HG02885 (cell line): ENCODE results near the gene CTNNA3.

Experiments
- ATAC-seq: cut with Tn5 transposase; IDR thresholded peaks from one replicate; pipeline ENCODE4 v1.9.1; 2021; ENCODE audit warnings: mild to moderate bottlenecking; ENCODE audit not compliant: unreplicated experiment, poor library complexity

The CTNNA3 gene

DNA sequence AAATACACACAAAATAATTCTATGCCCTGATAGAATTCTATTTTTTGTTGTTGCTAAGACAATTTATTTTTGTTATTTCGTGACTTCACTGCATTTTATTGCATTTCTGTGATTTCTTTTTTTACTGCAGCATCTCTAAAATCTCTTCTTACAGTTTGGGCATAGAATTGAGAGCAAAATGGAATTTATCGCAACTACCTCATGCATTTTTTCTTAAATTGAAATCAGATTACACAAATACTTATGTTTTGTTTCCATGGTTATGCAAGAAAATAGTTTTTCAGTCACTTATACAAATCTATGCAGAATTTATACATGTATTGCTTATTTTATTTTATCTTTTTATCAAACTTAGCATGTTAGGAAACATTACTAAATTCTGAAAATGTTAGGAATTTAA, 1552.0 kb downstream of the CTNNA3 start:
- ATAC-seq = no peak

DNA sequence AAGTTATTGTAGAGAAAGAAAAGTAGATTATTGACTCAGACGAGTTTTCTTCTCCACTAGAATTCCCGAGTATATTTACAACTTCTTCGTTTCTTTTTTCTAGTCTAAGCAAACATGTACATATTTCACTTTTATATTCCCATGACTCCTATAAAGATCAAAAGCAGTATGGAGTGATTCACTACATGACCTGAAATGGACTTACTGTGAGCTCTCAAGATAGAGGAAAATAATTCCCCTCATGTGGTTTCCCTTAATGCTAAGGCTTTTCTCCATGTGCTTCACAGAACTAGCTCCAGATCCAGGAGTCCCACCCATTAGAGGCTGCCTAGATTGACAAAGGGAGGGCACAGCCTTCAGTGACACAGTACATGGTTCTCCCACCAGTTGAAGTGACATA, 1593.2 kb downstream of the CTNNA3 start:
- no peak for ATAC-seq

DNA sequence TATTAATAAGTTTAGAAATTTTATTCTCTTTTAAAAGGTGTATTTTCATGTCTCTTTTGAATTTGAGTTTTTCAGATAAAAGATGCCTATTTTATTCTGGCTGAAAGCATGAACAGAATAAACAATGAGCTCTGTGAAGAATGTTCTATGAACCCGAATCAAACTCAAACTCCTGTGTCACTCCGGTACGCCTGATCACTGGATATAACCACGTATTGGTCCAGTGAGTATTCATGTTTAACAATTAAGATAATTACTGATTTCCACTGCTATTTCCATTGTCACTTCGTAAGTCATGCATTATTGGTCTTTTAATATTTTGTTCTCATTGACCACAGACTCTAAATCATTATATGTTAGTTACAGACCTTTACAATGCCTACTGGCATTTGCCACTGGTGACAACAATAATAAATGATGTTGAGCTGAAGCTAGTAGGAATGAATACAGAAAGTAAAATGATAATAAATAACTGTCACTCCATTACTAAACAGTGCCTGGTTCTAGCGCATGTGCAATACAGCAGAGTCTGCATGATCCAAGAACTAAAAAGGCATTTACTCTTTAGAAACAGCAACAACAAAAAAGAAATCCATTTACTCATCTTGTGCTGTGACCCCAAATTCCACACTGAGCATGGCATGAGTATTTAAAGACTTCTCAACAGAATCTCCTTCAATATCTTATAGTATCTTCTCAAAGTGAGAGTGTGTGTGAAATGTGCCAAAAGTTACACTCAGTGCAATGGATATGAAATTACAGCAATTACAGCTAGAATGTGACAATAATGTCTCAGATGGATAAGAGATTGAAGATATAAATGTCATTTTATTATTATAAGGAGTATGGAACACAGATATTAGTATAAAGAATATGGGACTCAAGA, 1597.2 kb downstream of the CTNNA3 start:
- no peak for ATAC-seq

DNA sequence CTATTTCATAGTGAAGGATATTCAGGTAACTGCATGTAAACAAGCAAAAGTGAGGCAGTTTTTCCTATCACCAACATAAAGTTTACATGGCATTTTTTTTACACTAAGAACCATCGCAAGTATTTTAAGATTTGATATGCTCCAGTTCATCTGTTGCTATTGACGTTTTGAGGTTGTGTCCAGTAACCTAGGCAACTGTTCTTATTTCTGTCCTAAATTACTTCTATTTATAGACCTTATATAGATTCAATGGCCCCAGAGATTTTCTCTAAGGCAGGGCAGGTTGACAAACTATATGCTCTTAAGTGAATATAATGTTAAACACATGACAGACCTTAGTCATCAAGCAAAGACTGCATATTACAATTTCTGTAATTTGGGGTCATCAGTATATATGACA, 1600.4 kb downstream of the CTNNA3 start:
- no peak for ATAC-seq

DNA sequence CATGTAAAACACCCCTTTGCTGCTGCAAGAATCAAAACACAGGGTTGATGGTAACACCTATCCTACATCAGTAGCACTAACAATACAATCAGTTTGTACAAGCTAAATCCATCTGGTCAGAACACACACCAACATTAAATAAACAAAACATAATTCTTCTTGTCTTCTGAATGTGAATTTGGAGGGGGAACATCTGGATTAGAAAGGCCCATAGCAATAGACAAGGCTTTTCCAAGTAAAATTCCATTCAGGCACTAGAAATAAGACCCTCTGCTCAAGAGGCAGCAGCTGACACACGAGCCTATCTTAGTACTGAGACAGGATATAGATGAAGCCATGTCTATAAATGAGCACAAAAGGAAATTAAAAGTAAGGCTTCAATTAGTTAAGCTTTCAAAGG, 1610.1 kb downstream of the CTNNA3 start:
- ATAC-seq = no peak

DNA sequence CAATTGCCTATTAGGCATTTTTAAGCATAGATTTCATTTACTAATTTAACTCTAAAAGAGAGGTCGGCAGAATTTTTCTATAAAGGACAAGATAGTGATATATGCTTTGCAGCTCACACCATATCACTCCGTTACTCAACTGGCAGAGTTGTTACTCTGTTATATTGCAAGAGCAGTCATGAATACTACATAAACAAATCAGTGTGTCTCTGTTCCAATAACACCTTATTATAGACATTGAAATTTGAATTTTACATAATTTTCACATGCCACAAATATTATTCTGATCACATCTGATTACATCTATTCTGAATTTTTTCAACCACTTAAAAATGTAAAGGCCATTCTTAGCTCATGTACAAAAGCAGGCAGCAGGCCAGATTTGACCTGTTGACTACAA, 1624.1 kb downstream of the CTNNA3 start:
- ATAC-seq = no peak

DNA sequence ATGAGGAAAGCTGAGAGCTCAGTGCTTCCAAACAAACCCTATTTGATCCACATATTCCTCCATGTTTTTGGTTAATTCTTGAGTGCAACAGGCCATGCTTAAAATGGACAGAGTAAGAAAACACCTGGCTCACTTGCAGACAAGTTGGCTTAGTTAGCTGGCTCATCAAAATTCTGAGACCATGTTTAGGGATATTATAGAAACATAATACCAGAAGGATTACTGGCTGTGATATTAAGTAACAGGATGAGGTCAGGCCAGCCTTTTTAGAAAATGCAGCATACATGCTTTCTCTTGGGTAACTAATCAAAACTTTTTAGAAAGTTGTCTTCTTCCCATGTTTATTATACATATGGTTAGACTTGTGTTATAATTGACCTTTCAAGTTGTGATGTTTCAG, 1637.4 kb downstream of the CTNNA3 start:
- no peak for ATAC-seq

DNA sequence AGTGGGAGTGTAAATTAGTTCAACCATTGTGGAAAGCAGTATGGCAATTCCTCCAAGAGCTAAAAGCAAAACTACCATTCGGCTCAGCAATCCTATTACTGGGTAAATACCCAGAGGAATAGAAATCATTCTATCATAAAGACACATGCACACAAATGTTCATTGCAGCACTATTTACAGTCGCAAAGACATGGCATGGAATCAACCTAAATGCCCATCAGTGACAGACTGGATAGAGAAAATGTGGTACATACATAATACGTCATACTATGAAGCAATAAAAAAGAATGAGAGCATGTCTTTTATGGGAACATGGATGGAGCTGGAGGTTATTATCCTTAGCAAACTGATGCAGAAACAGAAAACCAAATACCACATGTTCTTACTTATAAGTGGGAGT, 1646.7 kb downstream of the CTNNA3 start:
- no peak for ATAC-seq

DNA sequence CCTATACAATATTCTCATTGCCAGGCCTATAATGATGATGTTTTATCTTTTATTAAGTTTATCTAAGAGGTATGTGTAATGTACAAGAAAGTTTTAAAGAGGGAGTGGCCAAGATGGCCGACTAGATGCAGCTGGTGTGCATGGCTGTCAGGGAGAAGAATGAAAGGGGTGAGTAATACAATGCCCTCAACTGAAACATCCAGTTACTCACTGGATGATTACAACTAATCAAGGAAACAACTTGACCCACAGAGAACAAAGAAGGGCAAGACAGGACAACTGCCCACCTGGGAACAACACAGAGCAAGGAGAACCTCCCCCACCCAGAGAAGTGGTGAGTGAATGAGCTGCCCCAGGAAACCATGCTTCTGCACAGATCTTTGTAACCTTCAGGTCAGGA, 1650.1 kb downstream of the CTNNA3 start:
- ATAC-seq = no peak

DNA sequence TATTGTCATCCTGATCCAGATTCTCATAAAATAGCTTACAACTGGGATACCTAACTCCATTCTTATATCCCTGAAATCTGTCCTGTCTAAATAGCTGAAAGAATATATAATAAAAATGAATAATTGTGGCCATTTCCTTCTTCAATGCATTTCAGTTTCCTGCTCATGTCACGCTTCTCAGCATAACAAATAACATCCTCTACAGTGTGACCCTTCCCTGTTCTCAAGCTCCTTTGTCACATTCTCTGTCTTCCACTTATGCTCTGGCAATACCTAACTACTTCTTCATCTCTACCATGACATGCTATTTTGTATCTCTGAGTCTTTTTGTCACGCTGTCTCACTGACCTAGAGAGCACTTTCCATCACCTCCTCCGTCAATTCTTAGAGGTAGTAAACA, 1654.2 kb downstream of the CTNNA3 start:
- ATAC-seq = no peak

DNA sequence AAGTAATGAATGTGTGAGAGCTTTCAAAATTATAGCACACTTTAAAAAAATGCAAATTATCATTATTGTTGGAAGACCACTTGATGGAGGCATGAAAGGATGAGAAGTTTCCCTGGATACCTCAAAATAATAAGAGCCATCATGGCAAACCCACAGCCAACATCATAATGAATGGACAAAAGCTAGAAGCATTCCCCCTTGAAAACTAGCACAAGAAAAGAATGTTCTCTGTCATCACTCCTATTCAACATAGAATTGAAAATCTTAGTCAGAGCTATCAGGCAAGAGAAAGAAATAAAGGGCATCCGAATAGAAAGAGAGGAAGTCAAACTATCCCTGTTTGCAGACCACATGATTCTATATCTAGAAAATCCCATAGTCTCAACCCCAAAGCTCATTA, 1657.4 kb downstream of the CTNNA3 start:
- no peak for ATAC-seq

DNA sequence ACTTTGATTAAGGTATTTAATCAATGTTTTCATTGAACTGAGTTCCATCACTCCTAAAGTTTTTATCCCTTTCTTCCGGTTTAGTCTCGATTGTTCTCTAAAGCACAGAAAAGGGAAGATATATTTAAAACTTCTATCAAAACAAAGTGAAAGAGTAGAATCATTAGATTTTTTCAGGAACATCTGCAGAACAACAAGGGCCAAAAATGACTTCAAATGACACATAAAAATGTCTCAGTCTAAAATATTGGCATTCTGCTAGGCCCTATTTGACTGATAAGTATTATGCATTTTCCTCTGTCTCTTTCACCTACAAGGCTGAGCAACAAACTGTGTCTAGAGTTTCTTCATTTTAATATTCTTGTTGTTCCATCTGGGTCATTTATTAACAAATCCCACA, 1669.7 kb downstream of the CTNNA3 start:
- no peak for ATAC-seq

DNA sequence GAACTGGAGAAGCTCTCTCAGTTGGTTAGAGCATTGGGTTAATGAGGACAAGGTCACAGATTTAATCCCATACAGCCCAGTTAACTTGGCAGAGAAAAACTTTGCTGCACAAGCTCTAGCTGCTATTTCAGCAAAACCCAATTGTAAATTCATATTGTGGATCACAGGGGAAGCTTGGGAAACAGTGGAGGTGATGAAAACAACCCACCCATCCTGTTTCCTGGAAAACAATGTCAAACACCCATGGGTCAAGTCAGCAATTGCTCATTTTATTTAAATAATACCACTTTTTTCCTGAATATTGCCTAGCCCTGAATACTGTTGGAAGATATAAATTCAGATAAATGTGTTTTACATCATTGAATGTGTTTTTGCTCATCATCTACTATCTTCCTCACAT, 1670.8 kb downstream of the CTNNA3 start:
- no peak for ATAC-seq

DNA sequence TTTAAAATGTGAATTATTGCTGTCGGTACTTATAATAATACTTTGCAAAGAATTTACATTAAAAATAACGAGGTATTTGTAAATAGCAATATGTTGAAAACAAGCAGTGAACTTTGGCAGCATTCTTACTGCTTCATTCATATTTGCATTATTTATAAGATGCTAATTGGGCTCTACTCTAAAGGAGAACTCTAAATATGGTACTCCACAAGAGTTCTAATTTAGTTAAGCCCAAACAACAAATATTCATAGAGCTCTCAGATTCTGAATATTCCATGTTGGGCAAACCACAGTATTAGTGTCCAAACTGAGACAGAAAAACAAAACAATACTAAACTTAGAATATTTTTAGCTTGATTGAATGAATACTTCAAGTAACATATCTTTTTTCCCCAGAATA, 1674.6 kb downstream of the CTNNA3 start:
- no peak for ATAC-seq

DNA sequence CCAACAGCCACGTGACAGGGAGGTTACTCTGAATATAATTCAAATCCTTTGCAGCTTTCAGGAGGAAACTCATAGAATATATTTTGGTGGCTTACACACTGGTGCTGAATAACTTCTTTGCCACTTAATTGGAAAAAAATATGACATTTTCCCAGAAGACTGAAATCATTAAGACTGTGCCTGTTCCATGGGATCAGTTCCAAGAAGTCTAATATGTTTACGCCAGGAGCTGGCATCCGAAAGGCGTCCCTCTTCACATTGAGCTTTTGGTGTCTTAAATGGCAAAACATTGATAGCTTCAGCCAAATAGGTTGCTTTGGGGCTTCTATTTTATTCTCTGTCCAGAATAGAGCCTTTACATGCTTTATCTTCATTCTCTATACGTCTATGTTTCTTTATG, 1687.8 kb downstream of the CTNNA3 start:
- no peak for ATAC-seq

DNA sequence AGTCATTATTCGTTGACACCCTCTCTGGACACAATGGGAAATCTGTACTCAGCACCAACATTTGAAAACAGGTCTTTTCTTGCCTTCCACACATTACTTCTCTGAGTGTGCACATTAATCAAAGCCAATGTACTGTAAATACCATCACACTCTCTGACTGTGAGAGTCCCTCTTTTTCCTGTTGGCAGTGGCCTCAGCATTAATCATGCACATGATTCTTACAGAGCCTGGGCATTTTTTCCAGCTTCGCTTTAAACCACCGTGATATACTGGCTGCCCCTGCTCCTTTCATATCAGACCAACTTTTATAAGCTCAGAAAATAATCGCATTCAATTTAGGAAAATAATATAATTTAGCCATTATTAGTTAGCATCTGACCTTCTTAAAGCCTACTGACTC, 1689.6 kb downstream of the CTNNA3 start:
- ATAC-seq = no peak

DNA sequence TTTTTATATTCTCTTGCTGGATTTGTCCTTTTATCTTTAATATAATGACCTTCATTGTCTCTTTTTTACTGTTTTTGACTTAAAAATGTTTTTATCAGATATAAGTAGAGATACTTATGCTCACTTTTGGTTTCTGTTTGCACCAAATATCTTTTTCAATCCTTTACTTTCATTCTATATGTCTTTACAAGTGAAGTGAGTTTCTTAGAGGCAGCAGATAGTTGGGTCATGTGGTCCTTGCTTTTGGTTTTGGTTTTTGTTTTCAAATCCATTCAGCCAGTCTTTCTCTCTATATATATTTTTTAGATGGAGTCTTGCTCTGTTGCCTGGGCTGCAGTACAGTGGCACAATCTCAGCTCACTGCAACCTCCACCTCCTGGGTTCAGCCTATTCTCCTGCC, 1702.5 kb downstream of the CTNNA3 start:
- ATAC-seq = no peak

DNA sequence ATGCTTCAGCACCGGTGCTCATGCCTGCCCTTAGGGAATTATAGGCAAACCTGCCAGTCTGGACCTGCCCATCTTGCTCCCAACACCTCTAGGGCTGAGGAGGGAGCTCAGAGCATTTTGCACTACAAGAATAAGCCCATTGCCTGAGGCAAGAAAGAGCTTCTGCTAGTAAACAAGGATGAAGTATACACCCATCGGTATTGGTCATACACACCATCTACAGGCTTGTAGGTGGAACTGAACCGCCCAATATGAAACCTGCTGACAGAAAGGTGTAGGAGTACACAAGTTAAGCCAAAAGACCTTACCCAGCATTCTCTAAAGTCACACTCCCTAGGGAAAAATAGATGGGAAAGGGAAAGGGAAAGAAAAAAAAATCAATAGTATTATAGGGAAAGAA, 1727.1 kb downstream of the CTNNA3 start:
- no peak for ATAC-seq

DNA sequence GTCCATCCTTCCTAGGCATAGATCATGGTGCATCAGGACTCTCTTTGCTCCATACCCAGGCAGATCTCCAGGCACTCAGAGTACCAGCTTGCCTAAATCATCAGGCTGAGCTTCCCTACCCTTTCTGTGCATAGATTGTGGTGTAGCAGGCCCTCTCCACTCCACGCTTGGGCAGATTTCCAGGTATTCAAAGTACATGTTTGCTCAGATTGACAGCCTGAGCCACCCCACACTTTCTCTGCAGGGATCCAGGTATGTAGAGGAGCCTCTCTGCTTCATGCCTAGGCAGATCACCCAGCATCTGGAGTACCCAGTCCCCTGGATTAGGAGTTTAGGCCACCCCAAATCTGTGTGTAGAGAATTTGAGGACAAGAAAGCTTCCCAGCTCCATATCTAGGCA, 1727.6 kb downstream of the CTNNA3 start:
- ATAC-seq = no peak

DNA sequence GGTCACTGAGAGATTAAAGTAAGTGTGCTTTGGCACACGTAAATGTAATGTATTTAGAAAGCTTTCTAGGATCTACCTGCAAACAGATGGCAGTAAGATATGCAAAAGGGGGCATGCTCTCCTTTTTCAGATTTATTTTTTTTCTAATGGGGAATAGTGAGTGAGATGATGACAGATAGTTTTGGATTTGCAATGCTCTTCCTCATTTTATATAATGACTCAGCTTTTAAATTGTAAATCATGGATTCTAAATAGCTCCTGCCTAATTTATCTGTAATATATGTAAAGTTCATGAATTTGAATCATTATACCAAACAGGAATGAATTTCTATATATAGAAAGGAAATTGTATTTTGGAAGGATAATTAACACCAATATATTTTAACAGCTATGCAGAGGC, 1731.8 kb downstream of the CTNNA3 start:
- ATAC-seq = no peak

DNA sequence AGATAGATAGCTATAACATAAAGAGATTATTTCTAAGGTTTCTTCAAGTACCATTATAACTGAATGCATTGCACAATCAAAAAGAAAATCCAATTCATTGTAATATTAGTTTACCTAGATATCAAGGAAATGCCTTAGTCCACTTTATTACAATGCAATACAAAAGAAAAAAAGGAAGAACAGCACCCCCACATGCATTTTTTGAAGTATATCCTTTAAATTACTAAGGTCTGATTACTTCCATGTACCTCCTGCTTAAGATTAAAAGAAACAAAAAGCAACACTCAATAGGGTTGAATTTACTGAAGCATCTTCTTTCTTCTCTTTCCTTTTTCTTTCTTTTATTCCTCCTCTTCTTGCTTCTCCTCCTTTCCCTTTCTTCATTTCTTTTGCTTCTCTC, 1743.9 kb downstream of the CTNNA3 start:
- no peak for ATAC-seq

DNA sequence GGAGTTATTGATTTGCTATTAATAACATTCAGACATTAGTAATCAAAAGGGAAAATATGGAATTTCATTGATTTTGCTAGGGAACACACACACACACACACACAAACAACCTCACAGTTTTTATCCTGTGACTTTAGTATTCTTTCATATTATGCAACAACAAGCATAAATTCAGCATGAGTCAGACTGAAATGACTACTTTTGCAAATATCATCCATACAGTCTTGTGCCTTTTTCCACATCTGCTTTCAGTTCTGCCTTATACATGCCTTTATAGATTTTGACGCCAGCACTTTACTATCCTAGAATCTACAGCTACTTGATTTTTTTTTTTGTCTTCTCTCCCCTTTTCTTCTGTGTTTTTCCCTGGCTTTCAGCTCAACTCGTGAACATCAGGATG, 1745.9 kb downstream of the CTNNA3 start:
- peak; percentile 77 for ATAC-seq

DNA sequence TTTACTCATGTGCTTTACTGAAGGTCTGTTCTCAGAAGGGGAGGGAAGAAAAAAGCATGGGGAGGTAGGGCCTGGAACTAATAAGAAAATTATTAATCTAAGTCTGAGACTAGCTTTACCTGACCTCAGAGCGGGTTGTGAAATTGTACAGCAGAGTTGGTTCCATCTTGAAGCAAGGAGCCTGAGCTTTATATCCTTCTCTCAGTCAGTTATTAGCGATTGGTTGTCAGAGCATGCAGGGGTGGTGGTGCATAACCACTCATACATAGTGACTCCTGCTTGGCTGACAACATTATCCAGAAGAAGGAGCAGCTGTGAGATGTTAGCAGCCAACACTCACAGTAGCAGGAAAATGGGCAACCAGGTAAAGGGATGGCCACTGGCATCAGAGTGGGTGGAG, 1746.5 kb downstream of the CTNNA3 start:
- no peak for ATAC-seq
